ENCODE measurements around the gene OPN1SW.

- TF ChIP-seq EZH2 (optimal IDR thresholded peaks at IDR 0.05; ENCODE audit: low read depth, low read length) (no peak), CTCF (IDR thresholded peaks at IDR 0.05; ENCODE audit: low read length) (no peak)
These were observed 10.1 kb upstream of the OPN1SW start for GRCh38 chr7:128785738-128786137.
